ENCODE data around the gene SLC25A1.

Gene SLC25A1

GRCh38 chr22:19148417-19149046 lies 30.0 kb downstream of the SLC25A1 start:
- TF ChIP-seq PATZ1 (CRISPR knock-in tag; IDR thresholded peaks at IDR 0.05; ENCODE audit: borderline replicate concordance) (no peak), TCF4 (CRISPR knock-in tag; IDR thresholded peaks at IDR 0.05; ENCODE audit: borderline replicate concordance) (no peak), ZNF565 (CRISPR knock-in tag; conservative IDR thresholded peaks at IDR 0.05; ENCODE audit: low read depth) (no peak), CSDC2 (CRISPR knock-in tag; IDR thresholded peaks at IDR 0.05) (no peak), BACH2 (CRISPR knock-in tag; IDR thresholded peaks at IDR 0.05; ENCODE audit: borderline replicate concordance) (no peak)

GRCh38 chr22:19147195-19147780 lies 31.2 kb downstream of the SLC25A1 start:
- ATAC-seq: no peak
- TF ChIP-seq ISL1 (CRISPR knock-in tag; IDR thresholded peaks at IDR 0.05) (no peak), CSRNP3 (CRISPR knock-in tag; IDR thresholded peaks at IDR 0.05) (no peak), TOX (CRISPR knock-in tag; IDR thresholded peaks at IDR 0.05; ENCODE audit: borderline replicate concordance) (no peak), RARB (CRISPR knock-in tag; IDR thresholded peaks at IDR 0.05) (no peak), CREB5 (CRISPR knock-in tag; IDR thresholded peaks at IDR 0.05; ENCODE audit: low read depth) (no peak), POU6F1 (CRISPR knock-in tag; IDR thresholded peaks at IDR 0.05; ENCODE audit: borderline replicate concordance, low read depth) (no peak), ARNTL (CRISPR knock-in tag; IDR thresholded peaks at IDR 0.05; ENCODE audit: borderline replicate concordance, low read depth) (no peak), ZFP30 (CRISPR knock-in tag; IDR thresholded peaks at IDR 0.05) (no peak), ZNF8 (CRISPR knock-in tag; IDR thresholded peaks at IDR 0.05) (no peak), BACH2 (CRISPR knock-in tag; IDR thresholded peaks at IDR 0.05; ENCODE audit: borderline replicate concordance) (no peak), ZNF70 (CRISPR knock-in tag; IDR thresholded peaks at IDR 0.05) (no peak), CSDC2 (CRISPR knock-in tag; IDR thresholded peaks at IDR 0.05) (no peak)

More at GRCh38 chr22:19148417-19149046, 30.0 kb downstream of the SLC25A1 start:
- ATAC-seq: no peak

- TF ChIP-seq ZNF565 (CRISPR knock-in tag; conservative IDR thresholded peaks at IDR 0.05; ENCODE audit: low read depth) (no peak), ZNF70 (CRISPR knock-in tag; IDR thresholded peaks at IDR 0.05) (no peak), SNAI2 (CRISPR knock-in tag; IDR thresholded peaks at IDR 0.05) (no peak), RARB (CRISPR knock-in tag; IDR thresholded peaks at IDR 0.05) (no peak), ZFP3 (CRISPR knock-in tag; IDR thresholded peaks at IDR 0.05) (no peak), CSRNP3 (CRISPR knock-in tag; IDR thresholded peaks at IDR 0.05) (no peak), ISL1 (CRISPR knock-in tag; IDR thresholded peaks at IDR 0.05) (no peak), ZC3H10 (CRISPR knock-in tag; IDR thresholded peaks at IDR 0.05) (no peak), ESRRG (CRISPR knock-in tag; IDR thresholded peaks at IDR 0.05) (no peak), CREB5 (CRISPR knock-in tag; IDR thresholded peaks at IDR 0.05; ENCODE audit: low read depth) (no peak), TSHZ2 (CRISPR knock-in tag; IDR thresholded peaks at IDR 0.05) (no peak), ZNF8 (CRISPR knock-in tag; IDR thresholded peaks at IDR 0.05) (no peak)
- ATAC-seq: no peak
Measured at GRCh38 chr22:19146215-19146968, 32.1 kb downstream of the SLC25A1 start.
